GOT3 (cell line): ENCODE measurements around the gene FLG.
"Not testable (repeated sequence)": the region's sequence is repeated elsewhere in the genome, so short reads cannot be mapped to it uniquely, and the experiment has no call there.

Experiments
- DNase-seq: peaks from one replicate; lab custom pipeline; 2025; ENCODE audit warnings: mixed read lengths; lab: John Stamatoyannopoulos, UW

Gene FLG

GRCh38 chr1:152325111-152325510, at the start of gene FLG:
Gene FLG (minus strand): TSS chr1:152325239. CDS start chr1:152315456, 9,783 bp downstream.
- DNase-seq = no peak

GRCh38 chr1:152374451-152374850, 49.4 kb upstream of the FLG start:
- DNase-seq = no peak

GRCh38 chr1:152372672-152373071, 47.6 kb upstream of the FLG start:
- no peak for DNase-seq

- DNase-seq = no peak
Measured at GRCh38 chr1:152367436-152367835, 42.4 kb upstream of the FLG start.

GRCh38 chr1:152359906-152360305, 34.9 kb upstream of the FLG start, which contains the start of gene FLG2:
Gene FLG2 (minus strand): TSS chr1:152360006. CDS start chr1:152358884, 1,122 bp downstream.
- no peak for DNase-seq

GRCh38 chr1:152356736-152357135, 31.7 kb upstream of the FLG start:
- DNase-seq = no peak

GRCh38 chr1:152349611-152350010, 24.6 kb upstream of the FLG start:
- DNase-seq = no peak

- DNase-seq = no peak
Measured at GRCh38 chr1:152348447-152348846, 23.4 kb upstream of the FLG start.

GRCh38 chr1:152347116-152347728, 22.2 kb upstream of the FLG start:
- no peak for DNase-seq

- no peak for DNase-seq
Measured at GRCh38 chr1:152344438-152344837, 19.4 kb upstream of the FLG start.

GRCh38 chr1:152343006-152343405, 18.0 kb upstream of the FLG start:
- no peak for DNase-seq

- no peak for DNase-seq
Measured at GRCh38 chr1:152335399-152335798, 10.4 kb upstream of the FLG start.

- DNase-seq = no peak
Measured at GRCh38 chr1:152328801-152329391, 3.9 kb upstream of the FLG start.

GRCh38 chr1:152313970-152314369, 11.1 kb downstream of the FLG start:
- DNase-seq = no peak

GRCh38 chr1:152313319-152313801, 11.7 kb downstream of the FLG start:
- no peak for DNase-seq

- DNase-seq = not testable (repeated sequence)
Measured at GRCh38 chr1:152312169-152312568, 12.9 kb downstream of the FLG start.

GRCh38 chr1:152309955-152310354, 15.1 kb downstream of the FLG start:
- no peak for DNase-seq

GRCh38 chr1:152309320-152309901, 15.6 kb downstream of the FLG start:
- not testable (repeated sequence) for DNase-seq

GRCh38 chr1:152308758-152309157, 16.3 kb downstream of the FLG start:
- not testable (repeated sequence) for DNase-seq

- DNase-seq = not testable (repeated sequence)
Measured at GRCh38 chr1:152307970-152308369, 17.1 kb downstream of the FLG start.

GRCh38 chr1:152306123-152306522, 18.9 kb downstream of the FLG start:
- DNase-seq = not testable (repeated sequence)

- not testable (repeated sequence) for DNase-seq
Measured at GRCh38 chr1:152304773-152305172, 20.3 kb downstream of the FLG start.
